Thyroid gland (tissue), 4 donors: ENCODE measurements around the gene HIRIP3.

Source experiments
- POLR2A ChIP-seq, 2 donors: fragments of 450-650 bp; IDR thresholded peaks; one replicate each; pipeline ENCODE4 v1.6.1; 2017; ENCODE audit warnings: antibody characterized with exemption in 2 of 2, mild to moderate bottlenecking in 2 of 2, moderate library complexity in 1 of 2
- TF ChIP-seq, protein P1 (sequence below), 6 experiments: fragments of 200-600 bp in 3 of 6; fragments of 450-650 bp in 3 of 6; sonication (generic) in 3 of 6; IDR thresholded peaks; one replicate each; pipeline ENCODE4 v1.5.1; 2016 to 2019; ENCODE audit warnings: antibody characterized with exemption in 6 of 6, mild to moderate bottlenecking in 2 of 6, inconsistent platforms in 1 of 6, moderate library complexity in 1 of 6

GRCh38 chr16:29996766-29997250, 1.4 kb upstream of the HIRIP3 start:
- no peak for TF ChIP-seq POLR2A (IDR thresholded peaks at IDR 0.05)
- TF ChIP-seq, protein P1, sequence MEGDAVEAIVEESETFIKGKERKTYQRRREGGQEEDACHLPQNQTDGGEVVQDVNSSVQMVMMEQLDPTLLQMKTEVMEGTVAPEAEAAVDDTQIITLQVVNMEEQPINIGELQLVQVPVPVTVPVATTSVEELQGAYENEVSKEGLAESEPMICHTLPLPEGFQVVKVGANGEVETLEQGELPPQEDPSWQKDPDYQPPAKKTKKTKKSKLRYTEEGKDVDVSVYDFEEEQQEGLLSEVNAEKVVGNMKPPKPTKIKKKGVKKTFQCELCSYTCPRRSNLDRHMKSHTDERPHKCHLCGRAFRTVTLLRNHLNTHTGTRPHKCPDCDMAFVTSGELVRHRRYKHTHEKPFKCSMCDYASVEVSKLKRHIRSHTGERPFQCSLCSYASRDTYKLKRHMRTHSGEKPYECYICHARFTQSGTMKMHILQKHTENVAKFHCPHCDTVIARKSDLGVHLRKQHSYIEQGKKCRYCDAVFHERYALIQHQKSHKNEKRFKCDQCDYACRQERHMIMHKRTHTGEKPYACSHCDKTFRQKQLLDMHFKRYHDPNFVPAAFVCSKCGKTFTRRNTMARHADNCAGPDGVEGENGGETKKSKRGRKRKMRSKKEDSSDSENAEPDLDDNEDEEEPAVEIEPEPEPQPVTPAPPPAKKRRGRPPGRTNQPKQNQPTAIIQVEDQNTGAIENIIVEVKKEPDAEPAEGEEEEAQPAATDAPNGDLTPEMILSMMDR (IDR thresholded peaks at IDR 0.05), result no peak
